CD1c-positive myeloid dendritic cell (primary cell): Measurements from ENCODE around the gene CBY1.

ENCODE experiments used
- DNase-seq: peaks from one replicate; pipeline ENCODE4 v3.0.0-alpha.2; 2016; ENCODE audit errors: extremely low spot score

The CBY1 gene

DNA sequence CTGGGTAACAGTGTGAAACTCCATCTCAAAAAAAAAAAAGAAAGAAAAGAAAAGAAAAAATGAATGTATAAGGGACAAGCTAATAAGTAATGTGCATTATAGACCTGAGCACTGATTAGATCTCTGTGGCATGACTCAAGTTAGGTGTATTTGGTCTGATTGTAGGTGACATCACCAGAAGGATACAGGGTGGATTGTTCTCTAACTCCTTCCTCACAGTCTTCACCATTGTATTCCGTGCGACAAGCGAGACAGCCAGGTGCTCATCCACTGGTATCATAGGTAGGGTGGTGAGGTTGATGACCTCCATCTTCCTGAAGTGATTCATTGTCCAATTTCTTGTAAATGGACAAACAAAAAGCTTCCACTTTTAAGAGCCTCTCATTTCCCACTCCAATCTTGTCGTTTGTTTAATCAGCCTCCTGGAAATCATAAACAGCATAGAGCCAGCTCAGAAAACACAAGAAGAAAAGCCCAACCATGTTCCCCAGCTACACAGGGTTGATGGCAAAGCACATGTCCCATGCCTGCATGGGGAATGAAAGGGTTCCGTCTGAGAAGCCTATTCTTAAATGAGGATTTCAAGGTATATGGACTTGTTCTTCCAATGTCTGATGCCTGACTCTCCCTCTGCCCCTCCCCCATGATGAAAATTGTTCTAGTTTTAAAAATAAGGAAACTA lies 6.5 kb upstream of the CBY1 start:
- no peak for DNase-seq

DNA sequence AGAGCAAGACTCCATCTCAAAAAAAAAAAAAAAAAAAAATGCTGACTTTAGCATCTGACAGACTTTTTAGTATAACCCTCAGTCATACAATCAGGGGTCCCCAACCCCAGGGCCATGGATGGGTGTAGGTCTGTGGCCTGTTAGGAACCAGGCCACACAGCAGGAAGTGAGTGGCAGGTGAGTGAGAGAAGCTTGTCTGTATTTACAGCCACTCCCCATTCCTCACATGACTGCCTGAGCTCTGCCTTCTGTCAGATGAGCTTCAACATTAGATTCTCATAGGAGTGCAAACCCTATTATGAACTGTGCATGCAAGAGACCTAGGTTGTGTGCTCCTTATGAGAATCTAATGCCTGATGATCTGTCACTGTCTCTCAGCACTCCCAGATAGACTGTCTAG lies 3.6 kb upstream of the CBY1 start:
- DNase-seq: no peak

GRCh38 chr22:38653741-38654140 lies 2.7 kb upstream of the CBY1 start:
- no peak for DNase-seq

DNA sequence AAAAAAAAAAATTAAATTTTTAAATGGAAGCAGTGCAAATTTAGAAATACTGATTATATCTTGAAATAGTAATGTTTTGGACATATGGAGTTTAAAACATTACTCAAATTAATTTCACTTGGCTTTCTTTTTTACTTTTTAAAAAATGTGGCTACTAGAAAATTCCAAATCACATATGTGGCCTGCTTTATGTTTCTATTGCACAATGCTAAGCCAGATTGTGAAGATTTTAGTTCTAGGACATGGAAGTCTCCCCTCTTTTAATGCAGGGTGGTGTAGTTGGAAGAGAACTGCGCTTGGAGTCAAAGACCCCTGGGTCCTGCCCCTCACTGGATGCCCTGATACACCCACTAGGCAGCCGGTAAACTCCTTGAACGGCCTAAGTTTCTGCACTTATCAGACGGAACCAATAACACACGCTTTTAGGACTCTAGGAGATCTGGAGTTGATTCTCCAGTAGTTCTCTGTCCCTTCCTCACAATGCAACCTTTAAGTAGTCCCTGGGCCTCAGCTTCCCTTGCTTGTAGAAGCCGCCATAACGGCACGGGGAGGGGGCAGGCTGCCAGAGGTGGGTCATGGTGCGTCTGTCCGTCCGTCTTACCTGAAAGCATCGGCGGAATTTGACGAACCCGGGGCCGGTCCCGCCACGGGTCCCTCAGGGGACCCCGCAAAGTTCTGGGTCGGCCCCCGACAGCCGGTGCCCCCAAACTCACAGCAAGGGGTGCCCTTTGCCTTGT lies 751 bp upstream of the CBY1 start:
- no peak for DNase-seq

- DNase-seq: peak; percentile 1
Observed at GRCh38 chr22:38657045-38657909, 839 bp downstream of the CBY1 start.

GRCh38 chr22:38674888-38675287 lies 18.4 kb downstream of the CBY1 start:
- no peak for DNase-seq

DNA sequence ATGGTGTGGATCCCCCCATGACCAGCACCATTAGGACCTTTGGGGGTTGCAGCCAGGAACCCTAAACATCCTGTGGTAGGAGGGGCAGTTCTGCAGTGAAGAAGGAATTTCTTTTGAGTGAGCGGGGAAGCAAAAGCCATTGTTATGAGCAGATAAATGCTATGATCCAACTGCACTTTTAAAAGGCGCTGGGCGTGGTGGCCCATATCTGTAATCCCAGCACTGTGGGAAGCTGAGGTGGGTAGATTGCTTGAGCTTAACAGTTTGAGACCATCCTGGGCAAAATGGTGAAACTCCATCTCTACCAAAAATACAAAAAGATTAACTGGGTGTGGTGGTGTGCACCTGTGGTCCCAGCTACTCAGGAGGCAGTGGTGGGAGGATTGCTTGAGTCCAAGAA lies 19.4 kb downstream of the CBY1 start:
- no peak for DNase-seq

GRCh38 chr22:38681582-38682335 lies 25.3 kb downstream of the CBY1 start, which contains the start of gene TOMM22:
TSS of gene TOMM22 (plus strand) at chr22:38681957. CDS start at chr22:38681979, 22 bp downstream.
- peak; percentile 94 for DNase-seq

DNA sequence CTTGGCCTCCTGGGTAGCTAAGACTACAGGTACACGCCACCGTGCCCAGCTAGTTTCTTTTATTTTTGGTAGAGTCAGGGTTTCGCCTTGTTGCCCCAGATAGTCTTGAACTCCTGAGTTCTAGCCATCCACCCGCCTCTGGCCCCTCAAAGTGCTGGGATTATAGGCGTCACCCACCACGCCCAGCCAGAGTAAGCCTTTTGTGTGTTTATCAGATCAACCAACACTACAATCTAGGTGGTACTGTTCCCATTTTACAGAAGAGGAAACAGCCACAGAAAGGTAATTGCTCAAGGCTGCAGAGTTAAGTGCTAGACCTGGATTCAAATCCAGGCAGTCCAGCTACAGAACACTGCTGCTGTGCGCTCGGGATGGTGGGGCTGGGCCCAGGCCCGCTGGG lies 28.5 kb downstream of the CBY1 start:
- no peak for DNase-seq

DNA sequence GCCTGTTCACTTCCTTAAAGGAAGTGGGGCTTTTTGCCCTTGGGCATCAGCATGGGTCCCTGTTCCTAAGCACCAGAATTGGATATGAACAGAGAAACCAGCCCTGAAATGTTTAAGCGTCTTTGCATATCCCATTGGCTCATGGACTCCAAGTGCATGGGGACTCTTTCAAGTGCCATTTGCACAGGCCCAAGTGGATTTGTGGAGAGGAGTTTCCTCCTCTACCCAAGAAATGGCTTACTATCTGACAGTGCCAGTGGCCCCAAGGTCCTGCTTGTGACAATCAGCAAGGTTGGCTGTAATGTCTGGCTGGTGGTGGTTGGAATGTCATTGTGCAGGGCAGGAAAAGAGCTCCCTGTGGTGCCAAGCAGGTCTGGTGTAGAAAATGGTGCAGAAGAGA lies 29.3 kb downstream of the CBY1 start:
- no peak for DNase-seq

DNA sequence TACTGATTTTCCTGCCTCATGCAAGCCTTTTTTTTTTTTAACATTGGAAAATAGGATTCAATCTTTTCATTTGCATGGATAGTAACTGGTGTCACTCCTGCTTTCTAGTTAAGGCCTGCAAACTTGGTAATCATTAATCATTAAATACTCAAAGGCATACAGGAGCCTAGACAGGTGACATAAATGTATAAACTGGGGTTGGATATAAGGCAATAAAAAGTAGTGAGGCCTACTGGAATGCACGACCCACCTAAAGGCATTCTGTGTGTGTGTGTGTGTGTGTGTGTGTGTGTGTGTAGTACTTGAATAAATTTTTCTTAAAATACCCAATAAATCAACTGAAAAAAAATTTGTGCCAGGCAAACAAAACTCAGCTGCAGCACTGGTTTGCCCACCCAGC lies 33.2 kb downstream of the CBY1 start:
- DNase-seq: no peak

DNA sequence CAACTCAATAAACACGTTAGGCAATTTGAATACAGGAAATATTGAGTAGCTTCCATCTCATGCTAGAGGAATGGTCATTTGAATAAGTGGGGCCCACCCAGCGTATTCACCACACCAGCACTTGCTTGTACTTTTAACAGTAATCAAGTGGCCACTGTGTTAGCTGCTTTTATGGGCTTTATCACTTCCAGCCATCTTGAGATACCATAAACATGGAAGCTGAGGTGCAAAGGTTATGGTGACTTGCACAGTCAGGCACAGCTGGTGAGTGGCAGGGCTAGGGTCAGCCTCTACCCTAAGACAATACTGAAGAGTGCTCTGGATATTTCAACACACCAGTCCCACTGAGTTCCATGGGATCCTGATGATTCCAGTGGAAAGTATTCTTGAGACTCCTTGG lies 37.6 kb downstream of the CBY1 start:
- no peak for DNase-seq

- DNase-seq: no peak
Observed at GRCh38 chr22:38694940-38695339, 38.5 kb downstream of the CBY1 start.

GRCh38 chr22:38696606-38697424 lies 40.4 kb downstream of the CBY1 start:
- peak; percentile 75 for DNase-seq

GRCh38 chr22:38697425-38698089 lies 41.1 kb downstream of the CBY1 start:
- DNase-seq: no peak

- no peak for DNase-seq
Observed at GRCh38 chr22:38698407-38699094, 42.1 kb downstream of the CBY1 start.

GRCh38 chr22:38699143-38699542 lies 42.7 kb downstream of the CBY1 start:
- no peak for DNase-seq

DNA sequence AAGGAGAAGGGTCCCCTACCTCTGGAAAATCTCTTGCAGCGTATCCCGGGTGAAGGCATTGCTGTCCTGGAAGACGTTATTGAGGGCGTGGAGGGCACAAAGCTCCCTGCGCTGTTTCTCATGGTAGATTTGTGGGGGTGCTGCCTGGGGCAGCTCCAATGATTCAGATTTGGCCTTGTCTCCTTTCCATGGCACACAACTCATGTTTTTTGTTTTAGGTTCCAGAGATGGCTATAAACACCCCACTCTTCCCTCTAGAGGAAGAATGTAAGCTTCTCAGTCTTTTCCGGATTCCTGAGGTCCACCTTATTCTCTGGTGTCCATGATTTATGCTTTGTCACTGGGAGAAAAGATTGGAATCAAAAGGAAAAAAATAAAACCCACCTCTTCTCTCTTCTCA lies 43.3 kb downstream of the CBY1 start:
- no peak for DNase-seq

- DNase-seq: peak; percentile 86
Observed at GRCh38 chr22:38700270-38700788, 43.9 kb downstream of the CBY1 start.
